ENCODE results near the gene UQCRC1. TPM values are rescaled to one million over a fixed set of nuclear protein-coding genes. Genes with fewer than 3 reads are reported as not detected.
A peak's percentile ranks its signal among the peaks of the same experiment; 100 is the strongest.

UQCRC1 gene
- total RNA-seq, 1 donor, result 405 TPM

DNA sequence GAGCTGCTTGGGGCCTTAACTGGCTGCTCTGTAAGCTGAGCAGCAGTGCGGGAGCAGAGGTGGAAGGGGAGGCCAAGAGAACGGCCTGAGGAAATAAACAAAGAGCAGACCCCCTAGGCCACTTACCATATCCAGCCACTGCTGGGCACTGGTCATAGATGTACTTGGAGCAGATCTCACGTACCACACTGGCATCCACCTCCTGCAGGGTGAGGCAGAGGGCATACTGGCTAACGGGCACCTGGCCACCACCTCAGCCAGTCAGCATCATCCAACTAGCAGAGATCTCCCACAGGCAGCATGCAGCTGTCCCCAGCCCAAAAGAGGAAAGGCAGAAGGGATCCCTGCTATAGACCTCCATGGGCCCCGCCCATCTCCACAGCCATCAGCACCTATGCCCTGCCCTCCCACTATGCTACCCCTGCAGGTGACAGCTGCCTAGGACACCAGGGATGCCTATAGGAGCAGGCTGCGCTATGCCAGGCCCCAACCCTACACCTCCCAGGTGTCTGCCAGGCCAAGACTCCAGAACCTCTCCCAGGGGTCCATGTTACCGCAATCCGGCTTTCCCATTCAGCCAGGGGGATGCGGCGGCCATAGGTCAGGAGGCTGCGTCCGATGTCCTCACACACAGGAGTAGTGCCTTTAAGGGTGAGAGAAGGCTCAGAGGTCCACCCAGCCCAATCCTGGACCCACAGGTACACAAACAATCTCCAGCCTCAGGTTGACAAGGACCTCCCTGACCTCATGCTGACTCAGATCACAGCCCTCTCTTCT, 9.7 kb downstream of the UQCRC1 start:
- H3K4me3 ChIP-seq (ENCODE audit: low read depth, low read length), result no peak overlapping the region
- DNase-seq (ENCODE audit: low read depth), result no peak
- TF ChIP-seq, protein P1, sequence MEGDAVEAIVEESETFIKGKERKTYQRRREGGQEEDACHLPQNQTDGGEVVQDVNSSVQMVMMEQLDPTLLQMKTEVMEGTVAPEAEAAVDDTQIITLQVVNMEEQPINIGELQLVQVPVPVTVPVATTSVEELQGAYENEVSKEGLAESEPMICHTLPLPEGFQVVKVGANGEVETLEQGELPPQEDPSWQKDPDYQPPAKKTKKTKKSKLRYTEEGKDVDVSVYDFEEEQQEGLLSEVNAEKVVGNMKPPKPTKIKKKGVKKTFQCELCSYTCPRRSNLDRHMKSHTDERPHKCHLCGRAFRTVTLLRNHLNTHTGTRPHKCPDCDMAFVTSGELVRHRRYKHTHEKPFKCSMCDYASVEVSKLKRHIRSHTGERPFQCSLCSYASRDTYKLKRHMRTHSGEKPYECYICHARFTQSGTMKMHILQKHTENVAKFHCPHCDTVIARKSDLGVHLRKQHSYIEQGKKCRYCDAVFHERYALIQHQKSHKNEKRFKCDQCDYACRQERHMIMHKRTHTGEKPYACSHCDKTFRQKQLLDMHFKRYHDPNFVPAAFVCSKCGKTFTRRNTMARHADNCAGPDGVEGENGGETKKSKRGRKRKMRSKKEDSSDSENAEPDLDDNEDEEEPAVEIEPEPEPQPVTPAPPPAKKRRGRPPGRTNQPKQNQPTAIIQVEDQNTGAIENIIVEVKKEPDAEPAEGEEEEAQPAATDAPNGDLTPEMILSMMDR (IDR thresholded peaks at IDR 0.05; ENCODE audit: insufficient read depth, low read depth, low read length), result no peak

DNA sequence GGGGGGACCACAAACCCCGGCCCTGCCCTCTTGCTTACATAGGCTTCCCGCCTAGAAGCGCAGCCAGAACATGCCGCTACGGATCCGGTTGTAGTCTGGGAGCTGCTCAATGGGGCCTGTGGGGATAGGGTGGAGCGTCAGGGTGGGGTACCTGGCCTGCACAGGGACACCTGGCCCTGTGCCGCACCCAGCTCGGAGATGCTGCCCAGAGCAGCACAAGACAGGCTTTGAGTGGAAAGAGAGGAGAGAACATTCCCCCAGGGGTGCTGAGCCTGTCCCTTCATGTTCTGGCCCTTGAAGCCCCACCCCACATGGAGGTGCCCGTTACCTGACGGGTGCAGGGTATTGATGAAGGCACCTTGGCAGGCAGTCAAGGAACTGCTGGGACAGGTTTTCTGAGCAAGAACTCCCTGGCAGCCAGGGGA, 10.4 kb downstream of the UQCRC1 start:
- DNase-seq (ENCODE audit: low read depth), result no peak
- peak overlapping the region; percentile 14 for H3K4me3 ChIP-seq (ENCODE audit: low read depth, low read length)
- TF ChIP-seq, protein P1 (IDR thresholded peaks at IDR 0.05; ENCODE audit: insufficient read depth, low read depth, low read length), result no peak

DNA sequence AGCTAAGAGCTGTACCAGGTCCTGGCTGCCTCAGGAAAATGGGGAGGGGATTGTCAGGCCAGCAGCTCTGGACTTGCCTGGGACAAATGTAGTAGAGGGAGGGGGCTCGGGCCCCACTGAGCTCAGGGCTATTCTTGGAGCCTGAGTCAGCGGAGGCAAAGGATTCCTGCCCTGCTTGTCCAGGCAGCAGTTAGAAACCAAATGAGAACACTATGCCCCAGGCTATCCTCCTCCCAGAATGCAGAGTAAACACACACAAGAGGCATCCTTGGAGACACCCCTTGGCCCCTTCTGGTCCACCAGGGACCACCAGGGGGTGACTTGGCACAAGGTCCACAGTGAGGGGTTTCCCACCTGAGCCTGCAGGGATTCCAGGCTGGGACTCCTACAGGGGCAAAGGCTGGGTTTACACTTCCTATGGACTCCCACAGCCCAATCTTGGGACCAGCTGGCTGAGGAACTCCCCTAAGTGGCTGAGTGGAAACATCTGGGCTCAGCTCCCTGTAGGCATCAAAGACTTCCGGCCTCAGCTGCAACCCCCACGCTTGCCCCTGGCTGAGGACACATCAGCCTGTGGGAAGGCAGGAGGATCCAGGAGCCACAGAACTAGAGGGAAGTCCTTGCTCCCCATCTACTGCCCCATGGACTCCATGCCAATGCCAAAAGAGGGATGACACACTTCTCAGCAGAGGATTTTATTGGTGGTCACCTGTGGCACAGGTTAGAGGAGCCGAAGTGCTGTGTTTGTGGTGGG, 10.9 kb downstream of the UQCRC1 start:
- DNase-seq (ENCODE audit: low read depth), result peak; percentile 97
- peak overlapping the region; percentile 14 for H3K4me3 ChIP-seq (ENCODE audit: low read depth, low read length)
- TF ChIP-seq, protein P1 (IDR thresholded peaks at IDR 0.05; ENCODE audit: insufficient read depth, low read depth, low read length), result peak; percentile 20

DNA sequence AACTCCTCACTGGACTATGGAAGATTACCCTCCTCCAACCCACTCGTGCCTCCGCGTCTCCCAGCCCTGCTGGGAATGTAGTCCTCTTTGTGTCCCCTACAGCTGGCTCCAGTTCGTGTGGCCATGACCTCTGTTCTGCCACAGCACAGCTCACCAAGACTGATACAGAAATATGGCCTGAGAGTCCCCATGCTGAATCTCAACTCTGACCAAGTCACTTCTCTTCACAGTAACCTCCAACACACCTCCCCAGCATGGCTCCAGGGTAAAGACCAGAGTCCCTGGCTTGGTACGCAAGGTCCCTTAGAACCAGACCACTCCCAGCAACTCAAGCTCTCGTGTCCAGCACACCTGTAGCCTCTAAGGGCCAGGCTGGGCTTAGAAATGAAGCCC, 12.0 kb downstream of the UQCRC1 start:
- TF ChIP-seq, protein P1 (IDR thresholded peaks at IDR 0.05; ENCODE audit: insufficient read depth, low read depth, low read length), result no peak
- DNase-seq (ENCODE audit: low read depth), result no peak

DNA sequence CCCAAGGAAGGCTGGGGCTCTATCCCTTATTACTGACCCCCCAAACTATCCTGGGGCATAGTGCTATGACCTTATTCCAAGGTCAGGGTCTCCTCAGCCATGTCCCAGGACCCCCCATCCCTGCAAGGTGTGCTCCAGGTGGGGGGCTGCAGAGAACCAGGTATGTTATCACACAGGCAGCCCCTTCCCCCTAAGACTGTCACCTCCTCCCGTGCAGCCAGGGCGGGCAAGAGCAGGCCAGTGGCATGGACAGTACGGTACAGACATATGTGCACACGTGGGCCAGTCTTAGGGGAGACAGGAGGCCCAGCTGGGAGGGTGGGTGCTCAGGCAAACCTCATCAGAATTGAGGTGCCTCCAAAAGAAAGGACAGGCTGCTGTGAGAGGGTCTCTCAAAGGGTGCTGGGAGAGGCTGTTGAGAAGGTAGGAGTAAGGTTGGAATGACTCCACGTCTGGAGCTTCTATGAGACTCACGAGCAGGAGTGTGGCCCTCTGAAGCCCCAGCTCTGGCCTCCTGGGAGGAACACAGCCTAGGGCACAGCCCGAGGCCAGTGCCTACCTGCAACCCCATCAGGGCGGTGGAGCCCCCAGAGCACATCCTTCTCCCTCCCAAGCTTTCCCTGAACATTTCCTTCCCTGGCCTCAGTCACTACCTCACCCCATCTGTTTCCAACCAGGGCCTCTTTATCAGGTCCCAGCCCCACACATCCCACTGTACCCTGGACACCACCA, 12.6 kb downstream of the UQCRC1 start:
- TF ChIP-seq, protein P1 (IDR thresholded peaks at IDR 0.05; ENCODE audit: insufficient read depth, low read depth, low read length), result no peak
- DNase-seq (ENCODE audit: low read depth), result no peak
- H3K4me3 ChIP-seq (ENCODE audit: low read depth, low read length), result no peak overlapping the region

More for the DNA sequence above, 12.0 kb downstream of the UQCRC1 start:
- no peak overlapping the region for H3K4me3 ChIP-seq (ENCODE audit: low read depth, low read length)

DNA sequence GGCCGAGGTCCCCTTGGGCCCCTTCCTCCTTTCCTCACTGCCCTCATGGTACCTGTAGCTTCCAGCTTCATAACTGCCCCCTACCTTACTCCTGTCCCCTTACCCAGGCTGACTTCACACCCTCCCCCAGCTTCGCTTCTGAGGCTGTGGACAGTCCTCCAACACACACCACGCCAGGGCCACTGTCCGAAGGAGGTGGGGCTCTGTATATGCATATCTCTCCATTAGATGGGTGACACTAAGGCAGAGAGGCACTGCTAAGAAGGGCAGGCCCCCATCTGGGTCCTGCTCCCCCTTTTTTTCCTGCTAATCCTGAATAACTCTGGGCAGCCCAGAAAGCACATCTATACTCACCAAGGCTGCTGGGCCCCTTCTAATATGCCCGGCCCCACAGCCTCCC, 13.3 kb downstream of the UQCRC1 start:
- TF ChIP-seq, protein P1 (IDR thresholded peaks at IDR 0.05; ENCODE audit: insufficient read depth, low read depth, low read length), result no peak
- DNase-seq (ENCODE audit: low read depth), result no peak
- H3K4me3 ChIP-seq (ENCODE audit: low read depth, low read length), result no peak overlapping the region
